ENCODE results near the gene PYGL.

The PYGL gene

DNA sequence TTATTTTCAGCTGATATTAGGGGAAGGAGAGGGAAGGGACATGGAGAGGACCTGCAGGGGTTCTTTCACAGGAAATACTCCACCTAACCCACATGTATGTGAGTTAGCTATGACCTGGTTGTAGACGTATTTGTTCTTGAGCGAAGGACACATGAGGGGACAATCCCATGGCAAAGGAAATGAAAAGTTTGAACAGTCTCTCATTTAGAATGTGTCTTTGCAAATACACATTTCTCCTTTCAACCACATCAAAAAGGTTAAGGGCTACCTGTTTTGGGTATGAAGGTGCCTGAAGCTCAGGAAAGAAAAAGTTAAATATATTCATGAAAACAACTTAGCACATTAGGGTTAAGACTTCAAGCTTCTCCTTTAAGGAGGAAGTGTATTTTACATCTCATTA is 7.4 kb downstream of the PYGL start:
- no peak for TF ChIP-seq ZNF2 (tag by site-specific recombination; IDR thresholded peaks at IDR 0.05)
- TF ChIP-seq OSR2 (tag by site-specific recombination; IDR thresholded peaks at IDR 0.05), result no peak
- TF ChIP-seq, protein P1, sequence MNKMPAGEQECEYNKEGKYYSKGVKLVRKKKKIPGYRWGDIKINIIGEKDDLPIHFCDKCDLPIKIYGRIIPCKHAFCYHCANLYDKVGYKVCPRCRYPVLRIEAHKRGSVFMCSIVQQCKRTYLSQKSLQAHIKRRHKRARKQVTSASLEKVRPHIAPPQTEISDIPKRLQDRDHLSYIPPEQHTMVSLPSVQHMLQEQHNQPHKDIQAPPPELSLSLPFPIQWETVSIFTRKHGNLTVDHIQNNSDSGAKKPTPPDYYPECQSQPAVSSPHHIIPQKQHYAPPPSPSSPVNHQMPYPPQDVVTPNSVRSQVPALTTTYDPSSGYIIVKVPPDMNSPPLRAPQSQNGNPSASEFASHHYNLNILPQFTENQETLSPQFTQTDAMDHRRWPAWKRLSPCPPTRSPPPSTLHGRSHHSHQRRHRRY (tag by site-specific recombination; IDR thresholded peaks at IDR 0.05), result no peak
- no peak for TF ChIP-seq GLIS1 (tag by site-specific recombination; IDR thresholded peaks at IDR 0.05)
- TF ChIP-seq, protein P2, sequence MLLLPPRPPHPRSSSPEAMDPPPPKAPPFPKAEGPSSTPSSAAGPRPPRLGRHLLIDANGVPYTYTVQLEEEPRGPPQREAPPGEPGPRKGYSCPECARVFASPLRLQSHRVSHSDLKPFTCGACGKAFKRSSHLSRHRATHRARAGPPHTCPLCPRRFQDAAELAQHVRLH (tag by site-specific recombination; IDR thresholded peaks at IDR 0.05), result no peak
- no peak for TF ChIP-seq ZNF707 (tag by site-specific recombination; IDR thresholded peaks at IDR 0.05)
- TF ChIP-seq ZNF37A (tag by site-specific recombination; IDR thresholded peaks at IDR 0.05), result no peak
- no peak for TF ChIP-seq ZBTB17 (tag by site-specific recombination; IDR thresholded peaks at IDR 0.05)
- no peak for TF ChIP-seq ZNF791 (tag by site-specific recombination; IDR thresholded peaks at IDR 0.05)
- TF ChIP-seq ZNF747 (tag by site-specific recombination; IDR thresholded peaks at IDR 0.05), result no peak
- TF ChIP-seq, protein P3, sequence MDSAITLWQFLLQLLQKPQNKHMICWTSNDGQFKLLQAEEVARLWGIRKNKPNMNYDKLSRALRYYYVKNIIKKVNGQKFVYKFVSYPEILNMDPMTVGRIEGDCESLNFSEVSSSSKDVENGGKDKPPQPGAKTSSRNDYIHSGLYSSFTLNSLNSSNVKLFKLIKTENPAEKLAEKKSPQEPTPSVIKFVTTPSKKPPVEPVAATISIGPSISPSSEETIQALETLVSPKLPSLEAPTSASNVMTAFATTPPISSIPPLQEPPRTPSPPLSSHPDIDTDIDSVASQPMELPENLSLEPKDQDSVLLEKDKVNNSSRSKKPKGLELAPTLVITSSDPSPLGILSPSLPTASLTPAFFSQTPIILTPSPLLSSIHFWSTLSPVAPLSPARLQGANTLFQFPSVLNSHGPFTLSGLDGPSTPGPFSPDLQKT (IDR thresholded peaks at IDR 0.05; ENCODE audit: borderline replicate concordance, low read depth, low read length), result no peak
- TF ChIP-seq, protein P4, sequence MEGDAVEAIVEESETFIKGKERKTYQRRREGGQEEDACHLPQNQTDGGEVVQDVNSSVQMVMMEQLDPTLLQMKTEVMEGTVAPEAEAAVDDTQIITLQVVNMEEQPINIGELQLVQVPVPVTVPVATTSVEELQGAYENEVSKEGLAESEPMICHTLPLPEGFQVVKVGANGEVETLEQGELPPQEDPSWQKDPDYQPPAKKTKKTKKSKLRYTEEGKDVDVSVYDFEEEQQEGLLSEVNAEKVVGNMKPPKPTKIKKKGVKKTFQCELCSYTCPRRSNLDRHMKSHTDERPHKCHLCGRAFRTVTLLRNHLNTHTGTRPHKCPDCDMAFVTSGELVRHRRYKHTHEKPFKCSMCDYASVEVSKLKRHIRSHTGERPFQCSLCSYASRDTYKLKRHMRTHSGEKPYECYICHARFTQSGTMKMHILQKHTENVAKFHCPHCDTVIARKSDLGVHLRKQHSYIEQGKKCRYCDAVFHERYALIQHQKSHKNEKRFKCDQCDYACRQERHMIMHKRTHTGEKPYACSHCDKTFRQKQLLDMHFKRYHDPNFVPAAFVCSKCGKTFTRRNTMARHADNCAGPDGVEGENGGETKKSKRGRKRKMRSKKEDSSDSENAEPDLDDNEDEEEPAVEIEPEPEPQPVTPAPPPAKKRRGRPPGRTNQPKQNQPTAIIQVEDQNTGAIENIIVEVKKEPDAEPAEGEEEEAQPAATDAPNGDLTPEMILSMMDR (tag by site-specific recombination; IDR thresholded peaks at IDR 0.05), result no peak
- no peak for TF ChIP-seq ZNF626 (tag by site-specific recombination; IDR thresholded peaks at IDR 0.05)
- TF ChIP-seq ZNF404 (tag by site-specific recombination; IDR thresholded peaks at IDR 0.05), result no peak
- TF ChIP-seq ZNF530 (tag by site-specific recombination; IDR thresholded peaks at IDR 0.05; ENCODE audit: low read depth), result no peak
- TF ChIP-seq ZNF596 (tag by site-specific recombination; IDR thresholded peaks at IDR 0.05), result no peak
- TF ChIP-seq TRIM28 (IDR thresholded peaks at IDR 0.05; ENCODE audit: borderline replicate concordance, low read length), result no peak
- no peak for TF ChIP-seq ZNF548 (tag by site-specific recombination; IDR thresholded peaks at IDR 0.05)
- TF ChIP-seq ZNF211 (tag by site-specific recombination; IDR thresholded peaks at IDR 0.05; ENCODE audit: low read depth), result no peak
- TF ChIP-seq FEZF1 (tag by site-specific recombination; IDR thresholded peaks at IDR 0.05), result no peak
- Histone ChIP-seq H3K4me1 (ENCODE audit: control insufficient read depth, insufficient read depth, low read length) (no peaks in the 10 kb centered on the region), H3K27ac (ENCODE audit: extremely low read depth, low read depth, low read length) (no peak overlapping the region), H3K9me3 (ENCODE audit: control insufficient read depth, insufficient read depth, low read depth, low read length) (no peaks in the 10 kb centered on the region), H3K4me3 (ENCODE audit: low read depth, low read length) (no peak overlapping the region), H3K36me3 (ENCODE audit: control insufficient read depth in 2 of 2, insufficient read depth in 1 of 2, low read length in 2 of 2) (peaks cover 10 to 64% of the 10 kb centered on the region in 2 experiments; a peak in 2 of 3 replicates)
- ChIA-PET POLR2A (no interaction called here), CTCF (no interaction called here)

DNA sequence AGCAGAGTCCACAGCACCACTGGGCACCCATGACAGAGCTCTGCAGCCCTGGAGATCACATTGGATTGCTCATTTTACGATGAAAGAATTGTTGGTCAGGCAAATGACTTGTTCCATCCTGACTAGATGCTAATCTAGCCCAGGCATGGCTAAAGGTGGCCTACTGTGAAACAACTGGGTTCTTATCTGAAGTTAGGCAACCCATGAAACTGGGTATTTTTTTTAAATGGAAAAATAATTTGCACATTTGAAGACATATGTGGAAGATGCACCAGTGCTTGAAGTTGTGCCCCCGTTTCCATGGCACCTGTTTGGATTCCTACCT is 8.3 kb downstream of the PYGL start:
- TF ChIP-seq ZFHX2 (tag by site-specific recombination; conservative IDR thresholded peaks at IDR 0.05) (no peak), ZIC2 (tag by site-specific recombination; IDR thresholded peaks at IDR 0.05) (0 out of 2 replicates have a peak, but pooled peaks have one; percentile 13)
- Histone ChIP-seq H3K4me3 (ENCODE audit: low read depth, low read length) (no peak overlapping the region), H3K9me3 (ENCODE audit: control insufficient read depth, insufficient read depth, low read depth, low read length) (no peaks in the 10 kb centered on the region), H3K4me1 (ENCODE audit: control insufficient read depth, insufficient read depth, low read length) (no peaks in the 10 kb centered on the region), H3K27ac (ENCODE audit: extremely low read depth, low read depth, low read length) (no peak overlapping the region), H3K36me3 (ENCODE audit: control insufficient read depth in 2 of 2, insufficient read depth in 1 of 2, low read length in 2 of 2) (peaks cover 10 to 63% of the 10 kb centered on the region in 2 experiments; a peak in 2 of 3 replicates)
- ChIA-PET POLR2A (no interaction called here), CTCF (no interaction called here)
